A549 treated with DMSO at 1 μM for 4 hours (cell line): ENCODE results near the gene CETN3. TPM values are rescaled to one million over a fixed set of nuclear protein-coding genes. Genes with fewer than 3 reads are reported as not detected.

Source experiments
- total RNA-seq: library from RNA; stranded (reverse); fragments of 200-300 nt; extraction: Qiagen RNA extraction; gene quantifications from 5 replicates; pipeline ENCODE4 v1.2.3, GENCODE V29; 2022; ENCODE audit warnings: low read depth

CETN3 gene
- total RNA-seq: 20.7 to 28.7 TPM (median 26.3 TPM) in 5 replicates

DNA sequence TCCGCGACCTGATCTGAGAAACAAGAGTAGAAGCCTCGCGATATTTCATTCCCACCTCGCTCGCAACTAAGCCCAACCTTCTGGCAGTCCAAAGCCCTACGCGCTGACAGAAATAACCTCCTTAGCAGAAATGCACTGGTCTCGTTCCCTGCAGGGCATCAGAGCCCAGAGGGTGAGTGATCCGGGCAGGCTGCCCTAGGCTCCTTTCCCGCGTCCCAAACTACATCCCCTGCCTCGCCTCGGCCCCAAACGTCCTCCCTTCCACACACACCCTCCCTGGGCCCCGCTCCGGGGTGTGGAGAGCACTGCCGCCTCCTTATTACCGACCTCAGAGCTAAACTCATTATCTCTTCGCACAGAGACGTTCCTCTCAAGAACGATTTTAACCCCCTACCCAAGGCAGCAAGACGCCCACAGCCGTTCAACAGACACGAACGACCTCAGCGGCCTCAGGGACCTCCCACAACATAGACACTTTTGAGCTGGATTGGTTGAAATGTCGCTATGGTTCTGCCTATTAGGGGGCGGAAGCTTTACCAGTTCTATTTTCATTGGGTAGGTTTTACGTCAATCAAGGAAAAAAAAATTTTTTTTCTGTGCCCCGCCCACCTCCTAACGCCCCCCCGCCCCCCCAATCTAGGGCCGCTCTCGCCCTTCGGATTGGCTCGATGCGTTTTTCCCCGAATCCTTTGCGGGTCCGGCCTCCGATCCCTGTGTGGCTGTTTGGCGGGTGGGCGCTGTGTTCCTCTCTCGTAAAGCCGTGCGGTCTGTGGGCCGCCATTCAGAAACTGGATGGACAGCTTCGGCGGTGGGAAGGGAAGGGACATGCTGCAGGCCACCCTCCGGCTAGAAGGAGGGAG lies at the start of gene CETN3:
CETN3 (minus strand) TSS at position 439 of the 860 bp plus-strand sequence; CDS start at position 344, 95 bp downstream.

Other genes starting within 250 kb of the CETN3 start
- 2.0 to 3.7 TPM (median 3.3 TPM) in 5 replicates for gene MBLAC2, start 65.0 kb upstream of the CETN3 start, total RNA-seq
- gene POLR3G, start 65.1 kb upstream of the CETN3 start, total RNA-seq: 15.2 to 18.8 TPM (median 16.0 TPM) in 5 replicates
- gene LYSMD3, start 119.8 kb upstream of the CETN3 start, total RNA-seq: 7.7 to 11.1 TPM (median 10.6 TPM) in 5 replicates
- gene ADGRV1, start 149.0 kb upstream of the CETN3 start, total RNA-seq: 0.49 to 1.1 TPM (median 0.76 TPM) in 5 replicates